HG03558 (cell line): ENCODE data around the gene GPC2.

ENCODE experiments used
- ATAC-seq: cut with Tn5 transposase; IDR thresholded peaks from one replicate; pipeline ENCODE4 v1.9.1; 2021; ENCODE audit warnings: moderate number of reproducible peaks; ENCODE audit not compliant: unreplicated experiment; ENCODE audit errors: extremely low read depth

The GPC2 gene

GRCh38 chr7:100171087-100171681 is 6.0 kb downstream of the GPC2 start:
- ATAC-seq: no peak

GRCh38 chr7:100170101-100170897 is 6.9 kb downstream of the GPC2 start:
- ATAC-seq: no peak

- ATAC-seq: no peak
Measured at GRCh38 chr7:100169147-100169850, 7.9 kb downstream of the GPC2 start.

GRCh38 chr7:100167912-100168323 is 9.3 kb downstream of the GPC2 start:
- ATAC-seq: no peak

GRCh38 chr7:100166970-100167911 is 9.9 kb downstream of the GPC2 start:
- ATAC-seq: no peak

- no peak for ATAC-seq
Measured at GRCh38 chr7:100166317-100166940, 10.8 kb downstream of the GPC2 start.

- ATAC-seq: no peak
Measured at GRCh38 chr7:100163871-100164270, 13.3 kb downstream of the GPC2 start.

GRCh38 chr7:100163006-100163531 is 14.1 kb downstream of the GPC2 start:
- ATAC-seq: no peak

- ATAC-seq: no peak
Measured at GRCh38 chr7:100160067-100160466, 17.1 kb downstream of the GPC2 start.

GRCh38 chr7:100159099-100159623 is 18.0 kb downstream of the GPC2 start:
- ATAC-seq: no peak

- ATAC-seq: no peak
Measured at GRCh38 chr7:100158229-100159098, 18.7 kb downstream of the GPC2 start, which contains the start of gene TRAPPC14. Gene TRAPPC14, minus strand, starts transcription at chr7:100158723. Its CDS starts 224 bp downstream, at chr7:100158499.

GRCh38 chr7:100157334-100158228 is 19.6 kb downstream of the GPC2 start:
- no peak for ATAC-seq

GRCh38 chr7:100157069-100157333 is 20.2 kb downstream of the GPC2 start:
- ATAC-seq: no peak

GRCh38 chr7:100156331-100157068 is 20.7 kb downstream of the GPC2 start:
- no peak for ATAC-seq

- no peak for ATAC-seq
Measured at GRCh38 chr7:100155553-100156317, 21.4 kb downstream of the GPC2 start.
